B cell (primary cell): Measurements from ENCODE around the gene TCF12.

Experiments
- CTCF ChIP-seq: fragments of 200-600 bp; IDR thresholded peaks from one replicate; pipeline ENCODE4 v1.8.0; 2022; ENCODE audit warnings: antibody characterized with exemption, mild to moderate bottlenecking
- EZH2 ChIP-seq: IDR thresholded peaks from 2 replicates; pipeline ENCODE4 v1.6.1; 2012; ENCODE audit warnings: borderline replicate concordance, low read depth, mild to moderate bottlenecking, moderate library complexity, low read length; ENCODE audit not compliant: insufficient read depth, poor library complexity, severe bottlenecking

- TF ChIP-seq CTCF (no peak), EZH2 (no peak)
Observed at GRCh38 chr15:56940388-56940787, 21.9 kb downstream of the TCF12 start.
